ENCODE measurements around the gene ALKBH5. TPM values are rescaled to one million over a fixed set of nuclear protein-coding genes. Genes with fewer than 3 reads are reported as not detected.

ALKBH5 gene
- total RNA-seq, 4 donors from 2014 or later, result 73.9 to 110 (median 93.6) TPM

GRCh38 chr17:18176176-18176575, 7.5 kb upstream of the ALKBH5 start:
- Histone ChIP-seq H3K9me3 (no peaks in the 10 kb centered on the region), H3K27ac (no peak overlapping the region), H3K4me3 (no peak overlapping the region), H3K27me3 (no peaks in the 10 kb centered on the region), H3K4me1 (peaks cover 0 to 2% (median 0%) of the 10 kb centered on the region in 4 donors), H3K36me3 (peaks cover 0 to 22% (median 0%) of the 10 kb centered on the region in 3 donors)
- DNase-seq (ENCODE audit: low spot score in 2 of 2), result peak in 1 of 2 donors; percentile 34
- WGBS, 2 donors, result 68 to 75% methylated on average over 7 of the region's 7 CpGs
- TF ChIP-seq EP300 (IDR thresholded peaks at IDR 0.05), result no peak
- TF ChIP-seq, protein P1, sequence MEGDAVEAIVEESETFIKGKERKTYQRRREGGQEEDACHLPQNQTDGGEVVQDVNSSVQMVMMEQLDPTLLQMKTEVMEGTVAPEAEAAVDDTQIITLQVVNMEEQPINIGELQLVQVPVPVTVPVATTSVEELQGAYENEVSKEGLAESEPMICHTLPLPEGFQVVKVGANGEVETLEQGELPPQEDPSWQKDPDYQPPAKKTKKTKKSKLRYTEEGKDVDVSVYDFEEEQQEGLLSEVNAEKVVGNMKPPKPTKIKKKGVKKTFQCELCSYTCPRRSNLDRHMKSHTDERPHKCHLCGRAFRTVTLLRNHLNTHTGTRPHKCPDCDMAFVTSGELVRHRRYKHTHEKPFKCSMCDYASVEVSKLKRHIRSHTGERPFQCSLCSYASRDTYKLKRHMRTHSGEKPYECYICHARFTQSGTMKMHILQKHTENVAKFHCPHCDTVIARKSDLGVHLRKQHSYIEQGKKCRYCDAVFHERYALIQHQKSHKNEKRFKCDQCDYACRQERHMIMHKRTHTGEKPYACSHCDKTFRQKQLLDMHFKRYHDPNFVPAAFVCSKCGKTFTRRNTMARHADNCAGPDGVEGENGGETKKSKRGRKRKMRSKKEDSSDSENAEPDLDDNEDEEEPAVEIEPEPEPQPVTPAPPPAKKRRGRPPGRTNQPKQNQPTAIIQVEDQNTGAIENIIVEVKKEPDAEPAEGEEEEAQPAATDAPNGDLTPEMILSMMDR (IDR thresholded peaks at IDR 0.05), result no peak
- TF ChIP-seq POLR2A (IDR thresholded peaks at IDR 0.05), result no peak

- H3K27me3 ChIP-seq, result no peaks in the 10 kb centered on the region
- H3K4me3 ChIP-seq, result no peak overlapping the region
- DNase-seq (ENCODE audit: low spot score in 2 of 2), result no peak
- no peak overlapping the region for H3K27ac ChIP-seq
- no peaks in the 10 kb centered on the region for H3K9me3 ChIP-seq
- peaks cover 0 to 12% (median 6%) of the 10 kb centered on the region in 4 donors for H3K4me1 ChIP-seq
- H3K36me3 ChIP-seq, result peaks cover 0 to 14% (median 0%) of the 10 kb centered on the region in 3 donors
- TF ChIP-seq, protein P1 (IDR thresholded peaks at IDR 0.05), result no peak
- TF ChIP-seq POLR2A (IDR thresholded peaks at IDR 0.05), result no peak
- no peak for TF ChIP-seq EP300 (IDR thresholded peaks at IDR 0.05)
These were observed 6.5 kb upstream of the ALKBH5 start for GRCh38 chr17:18177133-18177532.

DNA sequence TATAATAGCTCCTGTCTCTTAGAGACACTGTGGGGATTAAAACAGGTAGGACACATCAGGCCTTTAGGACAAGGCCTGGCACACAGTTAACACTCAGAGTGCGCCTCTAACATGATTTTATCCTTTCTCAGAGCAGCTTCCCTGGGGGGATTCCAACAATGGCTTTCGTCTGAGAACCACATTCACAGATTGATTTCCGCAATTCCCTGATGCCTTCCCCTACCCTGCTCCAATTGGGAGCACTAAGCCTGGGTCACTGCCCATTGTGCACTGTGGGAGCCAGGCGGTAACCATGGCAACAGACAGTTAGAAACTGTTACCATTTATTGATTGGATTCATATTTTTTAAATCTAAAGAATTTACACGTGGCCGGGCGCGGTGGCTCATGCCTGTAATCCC, 5.9 kb upstream of the ALKBH5 start:
- TF ChIP-seq EP300 (IDR thresholded peaks at IDR 0.05) (no peak), POLR2A (IDR thresholded peaks at IDR 0.05) (no peak)
- TF ChIP-seq, protein P1 (IDR thresholded peaks at IDR 0.05), result no peak
- Histone ChIP-seq H3K27me3 (no peaks in the 10 kb centered on the region), H3K4me1 (peaks cover 0 to 16% (median 9%) of the 10 kb centered on the region in 4 donors), H3K36me3 (peaks cover 0 to 9% (median 0%) of the 10 kb centered on the region in 3 donors), H3K4me3 (no peak overlapping the region), H3K9me3 (no peaks in the 10 kb centered on the region), H3K27ac (no peak overlapping the region)
- no peak for DNase-seq (ENCODE audit: low spot score in 2 of 2)
- 83 to 86% methylated on average over 8 of the region's 8 CpGs for WGBS, 2 donors

DNA sequence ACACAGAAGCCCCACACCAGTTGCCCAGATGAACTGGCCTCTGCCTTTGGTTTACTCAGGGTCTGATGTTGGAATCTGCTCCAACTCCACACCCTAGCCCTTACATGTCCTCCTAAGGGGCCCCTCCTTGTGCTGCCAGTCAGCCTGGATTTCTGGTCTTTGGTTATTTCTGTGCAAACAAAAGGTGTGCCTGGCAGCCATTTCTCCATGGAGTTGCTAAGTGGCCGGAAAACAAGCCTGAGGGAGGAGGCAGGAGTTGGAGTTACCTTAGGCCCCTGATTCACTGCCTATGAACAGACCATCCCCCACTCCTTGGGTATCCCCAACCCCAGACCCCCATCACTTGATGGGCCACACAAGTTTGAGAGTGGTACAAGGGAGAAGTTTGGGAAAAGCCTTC, 4.4 kb upstream of the ALKBH5 start:
- H3K9me3 ChIP-seq, result no peaks in the 10 kb centered on the region
- H3K27ac ChIP-seq, result no peak overlapping the region
- H3K36me3 ChIP-seq, result peaks cover 0 to 2% (median 0%) of the 10 kb centered on the region in 3 donors
- no peak for DNase-seq (ENCODE audit: low spot score in 2 of 2)
- no peak overlapping the region for H3K4me3 ChIP-seq
- 64 to 87% methylated on average over 1 of the region's 1 CpG for WGBS, 2 donors
- peaks cover 0 to 16% (median 9%) of the 10 kb centered on the region in 4 donors for H3K4me1 ChIP-seq
- no peaks in the 10 kb centered on the region for H3K27me3 ChIP-seq
- TF ChIP-seq, protein P1 (IDR thresholded peaks at IDR 0.05), result no peak
- no peak for TF ChIP-seq POLR2A (IDR thresholded peaks at IDR 0.05)
- no peak for TF ChIP-seq EP300 (IDR thresholded peaks at IDR 0.05)

DNA sequence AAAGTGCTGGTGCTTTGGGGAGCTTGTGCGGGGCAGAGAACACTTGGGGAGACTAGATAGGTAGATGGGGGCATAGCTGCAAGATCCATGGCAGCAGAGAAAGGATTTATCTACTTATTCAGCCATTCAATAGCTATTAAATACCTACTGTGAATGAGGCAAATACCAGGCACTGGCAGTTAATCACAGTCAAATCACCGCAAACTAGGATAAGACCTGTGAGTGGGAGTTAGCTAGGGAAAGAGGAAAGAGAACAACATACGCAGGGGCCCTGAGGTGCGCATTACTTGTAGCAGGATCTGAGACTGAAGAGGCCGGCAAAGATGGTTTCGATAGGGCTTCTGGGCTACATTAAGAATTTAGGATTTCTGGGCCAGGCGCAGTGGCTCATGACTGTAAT, 3.8 kb upstream of the ALKBH5 start:
- WGBS, 2 donors, result 87 to 93% methylated on average over 7 of the region's 7 CpGs
- H3K4me1 ChIP-seq, result peaks cover 0 to 17% (median 9%) of the 10 kb centered on the region in 4 donors
- no peak for DNase-seq (ENCODE audit: low spot score in 2 of 2)
- no peaks in the 10 kb centered on the region for H3K27me3 ChIP-seq
- H3K27ac ChIP-seq, result no peak overlapping the region
- TF ChIP-seq, protein P1 (IDR thresholded peaks at IDR 0.05), result no peak
- TF ChIP-seq POLR2A (IDR thresholded peaks at IDR 0.05) (no peak), EP300 (IDR thresholded peaks at IDR 0.05) (no peak)
- H3K36me3 ChIP-seq, result no peaks in the 10 kb centered on the region
- H3K9me3 ChIP-seq, result no peaks in the 10 kb centered on the region
- no peak overlapping the region for H3K4me3 ChIP-seq

Measured in tibial nerve (tissue), 4 donors.